UCSD-AML1 (cell line): ENCODE measurements around the gene ZBTB20.
"Not testable (repeated sequence)": the region's sequence is repeated elsewhere in the genome, so short reads cannot be mapped to it uniquely, and the experiment has no call there.

ENCODE experiments used
- DNase-seq: peaks from one replicate; lab custom pipeline; 2025; ENCODE audit not compliant: unreplicated experiment; lab: John Stamatoyannopoulos, UW

ZBTB20 gene

GRCh38 chr3:115146418-115147328 lies at the start of gene ZBTB20:
ZBTB20 (minus strand) TSS chr3:115147288.
- DNase-seq, result peak; percentile 69

- DNase-seq, result no peak
These were observed 47.4 kb upstream of the ZBTB20 start for GRCh38 chr3:115194476-115194875.

GRCh38 chr3:115190747-115191146 lies 43.7 kb upstream of the ZBTB20 start:
- DNase-seq, result no peak

GRCh38 chr3:115187149-115187757 lies 40.2 kb upstream of the ZBTB20 start:
- DNase-seq, result no peak

- DNase-seq, result no peak
These were observed 39.5 kb upstream of the ZBTB20 start for GRCh38 chr3:115186351-115187148.

GRCh38 chr3:115184859-115185572 lies 37.9 kb upstream of the ZBTB20 start:
- not testable (repeated sequence) for DNase-seq

- not testable (repeated sequence) for DNase-seq
These were observed 31.8 kb upstream of the ZBTB20 start for GRCh38 chr3:115178930-115179329.

GRCh38 chr3:115169808-115170207 lies 22.7 kb upstream of the ZBTB20 start:
- no peak for DNase-seq

- no peak for DNase-seq
These were observed 18.6 kb upstream of the ZBTB20 start for GRCh38 chr3:115165701-115166100.

GRCh38 chr3:115165266-115165665 lies 18.2 kb upstream of the ZBTB20 start:
- no peak for DNase-seq

- DNase-seq, result no peak
These were observed 17.5 kb upstream of the ZBTB20 start for GRCh38 chr3:115164374-115165221.

GRCh38 chr3:115162759-115163158 lies 15.7 kb upstream of the ZBTB20 start:
- DNase-seq, result no peak

GRCh38 chr3:115161866-115162265 lies 14.8 kb upstream of the ZBTB20 start:
- DNase-seq, result no peak

GRCh38 chr3:115161168-115161834 lies 14.2 kb upstream of the ZBTB20 start:
- no peak for DNase-seq

- no peak for DNase-seq
These were observed 13.2 kb upstream of the ZBTB20 start for GRCh38 chr3:115160295-115160694.

- no peak for DNase-seq
These were observed 9.1 kb upstream of the ZBTB20 start for GRCh38 chr3:115156046-115156654.

- DNase-seq, result no peak
These were observed 7.5 kb upstream of the ZBTB20 start for GRCh38 chr3:115154611-115155010.

- DNase-seq, result no peak
These were observed 4.8 kb upstream of the ZBTB20 start for GRCh38 chr3:115151921-115152320.
